Skeletal muscle satellite cell (primary cell): Measurements from ENCODE around the gene SLC46A2.
A peak's percentile ranks its signal among the peaks of the same experiment; 100 is the strongest.

ENCODE experiments used
- H3K27me3 ChIP-seq: 2 replicates; pipeline ENCODE4 v1.7.0; 2013; ENCODE audit warnings: low read length; ENCODE audit not compliant: control insufficient read depth, insufficient read depth
- H3K36me3 ChIP-seq: 2 replicates; pipeline ENCODE4 v1.7.0; 2013; ENCODE audit warnings: mild to moderate bottlenecking, control low read depth, low read length; ENCODE audit not compliant: insufficient read depth
- H3K4me1 ChIP-seq: 2 replicates; pipeline ENCODE4 v1.7.0; 2013; ENCODE audit warnings: low read length; ENCODE audit not compliant: control insufficient read depth, insufficient read depth
- H3K4me2 ChIP-seq: 2 replicates; pipeline ENCODE4 v1.7.0; 2013; ENCODE audit warnings: mild to moderate bottlenecking, low read length
- H3K4me3 ChIP-seq: 2 replicates; pipeline ENCODE4 v1.7.0; 2013; ENCODE audit warnings: low read length
- H3K9ac ChIP-seq: 2 replicates; pipeline ENCODE4 v1.7.0; 2013; ENCODE audit warnings: mild to moderate bottlenecking, low read depth, low read length, moderate library complexity
- H3K9me3 ChIP-seq: replicated peaks from 2 replicates; pipeline ENCODE4 v1.7.0; 2013; ENCODE audit warnings: mild to moderate bottlenecking, control low read depth, low read length

SLC46A2 gene

GRCh38 chr9:112885324-112885723 is 5.4 kb downstream of the SLC46A2 start:
- no peak overlapping the region for H3K4me2 ChIP-seq
- no peak overlapping the region for H3K4me3 ChIP-seq
- peaks cover 11% of the 10 kb centered on the region for H3K27me3 ChIP-seq
- no peak overlapping the region for H3K9ac ChIP-seq
- H3K4me1 ChIP-seq = peaks cover 20% of the 10 kb centered on the region
- H3K9me3 ChIP-seq = no peaks in the 10 kb centered on the region
- H3K36me3 ChIP-seq = peaks cover 3% of the 10 kb centered on the region

- H3K27me3 ChIP-seq = peaks cover 5% of the 10 kb centered on the region
- H3K36me3 ChIP-seq = peaks cover 4% of the 10 kb centered on the region
- no peak overlapping the region for H3K9ac ChIP-seq
- peaks cover 19% of the 10 kb centered on the region for H3K4me1 ChIP-seq
- no peak overlapping the region for H3K4me3 ChIP-seq
- no peaks in the 10 kb centered on the region for H3K9me3 ChIP-seq
- H3K4me2 ChIP-seq = no peak overlapping the region
These were observed 6.0 kb downstream of the SLC46A2 start for GRCh38 chr9:112884721-112885120.

GRCh38 chr9:112884101-112884500 is 6.6 kb downstream of the SLC46A2 start:
- Histone ChIP-seq H3K4me3 (no peak overlapping the region), H3K9ac (no peak overlapping the region), H3K4me1 (peaks cover 19% of the 10 kb centered on the region), H3K36me3 (peaks cover 4% of the 10 kb centered on the region), H3K27me3 (no peaks in the 10 kb centered on the region), H3K9me3 (no peaks in the 10 kb centered on the region), H3K4me2 (peak overlapping the region; percentile 28)

- Histone ChIP-seq H3K4me2 (peak overlapping the region; percentile 1), H3K4me3 (no peak overlapping the region), H3K4me1 (peaks cover 19% of the 10 kb centered on the region), H3K9me3 (no peaks in the 10 kb centered on the region), H3K36me3 (peaks cover 4% of the 10 kb centered on the region), H3K27me3 (no peaks in the 10 kb centered on the region), H3K9ac (no peak overlapping the region)
These were observed 9.3 kb downstream of the SLC46A2 start for GRCh38 chr9:112881331-112881730.

GRCh38 chr9:112880650-112881049 is 10.0 kb downstream of the SLC46A2 start:
- no peaks in the 10 kb centered on the region for H3K27me3 ChIP-seq
- no peak overlapping the region for H3K4me2 ChIP-seq

DNA sequence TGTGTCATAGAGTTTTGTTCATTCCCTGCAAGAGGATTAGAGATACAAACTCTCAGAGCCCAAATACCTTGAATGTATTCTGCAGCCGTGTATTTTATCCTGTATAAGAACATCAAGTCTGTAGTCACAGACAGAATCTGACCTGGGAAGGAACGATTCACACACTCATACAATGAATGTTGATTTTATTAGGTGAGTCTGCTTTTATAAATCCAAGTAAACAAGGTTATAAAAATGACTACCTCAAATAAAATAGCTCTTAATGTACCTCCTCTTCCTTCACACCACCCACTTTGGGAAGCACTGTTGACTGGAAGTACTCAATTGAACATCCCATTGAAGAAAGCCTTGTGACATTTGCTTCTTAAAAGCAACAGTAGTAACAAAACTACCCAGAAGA is 11.9 kb downstream of the SLC46A2 start:
- peaks cover 4% of the 10 kb centered on the region for H3K36me3 ChIP-seq
- no peaks in the 10 kb centered on the region for H3K9me3 ChIP-seq
- H3K27me3 ChIP-seq = no peaks in the 10 kb centered on the region
- H3K4me1 ChIP-seq = peaks cover 12% of the 10 kb centered on the region
- no peak overlapping the region for H3K4me3 ChIP-seq
- no peak overlapping the region for H3K4me2 ChIP-seq
- H3K9ac ChIP-seq = no peak overlapping the region

More at GRCh38 chr9:112880650-112881049, 10.0 kb downstream of the SLC46A2 start:
- Histone ChIP-seq H3K4me3 (no peak overlapping the region), H3K36me3 (peaks cover 4% of the 10 kb centered on the region), H3K9me3 (no peaks in the 10 kb centered on the region), H3K4me1 (peaks cover 19% of the 10 kb centered on the region), H3K9ac (no peak overlapping the region)

- no peaks in the 10 kb centered on the region for H3K27me3 ChIP-seq
- H3K9ac ChIP-seq = no peak overlapping the region
- no peaks in the 10 kb centered on the region for H3K36me3 ChIP-seq
- H3K9me3 ChIP-seq = no peaks in the 10 kb centered on the region
- no peaks in the 10 kb centered on the region for H3K4me1 ChIP-seq
- H3K4me2 ChIP-seq = no peak overlapping the region
- H3K4me3 ChIP-seq = no peak overlapping the region
These were observed 16.8 kb downstream of the SLC46A2 start for GRCh38 chr9:112873773-112874405.

DNA sequence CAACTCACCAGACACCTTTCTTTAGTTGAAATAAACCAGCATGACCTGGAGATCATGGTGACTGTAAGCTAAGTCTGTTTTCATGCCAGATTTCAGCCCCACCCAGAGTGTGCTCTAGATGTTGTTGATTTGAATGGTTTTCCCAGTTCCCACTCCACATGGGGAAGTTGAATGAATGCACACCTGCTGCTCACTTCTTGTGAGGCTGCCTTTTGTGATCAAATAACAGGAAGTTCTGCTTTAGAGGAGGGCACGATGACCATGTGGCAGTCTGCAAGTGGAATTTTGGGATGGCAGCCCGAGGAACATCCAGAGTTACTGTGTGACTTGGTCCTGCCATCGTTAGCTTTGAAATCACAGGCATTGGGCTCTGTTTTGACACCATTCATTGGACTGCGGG is 18.7 kb downstream of the SLC46A2 start:
- Histone ChIP-seq H3K9me3 (no peaks in the 10 kb centered on the region), H3K4me2 (no peak overlapping the region), H3K36me3 (no peaks in the 10 kb centered on the region), H3K27me3 (no peaks in the 10 kb centered on the region), H3K9ac (no peak overlapping the region), H3K4me3 (no peak overlapping the region), H3K4me1 (peaks cover 4% of the 10 kb centered on the region)

DNA sequence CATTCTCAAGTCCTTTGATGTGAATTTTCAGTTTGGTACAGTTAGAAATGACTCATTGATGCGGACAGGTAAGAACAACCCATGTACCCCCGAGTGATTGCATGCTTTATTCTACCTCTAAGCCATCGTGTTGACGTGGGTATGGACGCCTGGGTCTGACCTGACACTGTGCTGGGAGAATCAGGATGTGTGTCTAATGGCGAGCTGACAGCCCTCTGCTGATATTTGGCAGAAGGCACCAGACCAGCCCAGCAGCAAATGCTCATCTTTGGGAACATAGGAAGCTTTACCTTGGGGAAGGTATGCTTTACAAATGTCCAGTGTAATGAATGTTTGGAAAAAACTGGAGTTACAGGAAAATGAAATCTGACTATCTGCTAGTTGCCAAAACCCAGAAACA is 20.1 kb downstream of the SLC46A2 start:
- Histone ChIP-seq H3K27me3 (no peaks in the 10 kb centered on the region), H3K9me3 (no peaks in the 10 kb centered on the region), H3K4me3 (no peak overlapping the region), H3K9ac (no peak overlapping the region), H3K4me1 (peaks cover 4% of the 10 kb centered on the region), H3K4me2 (no peak overlapping the region), H3K36me3 (no peaks in the 10 kb centered on the region)

GRCh38 chr9:112869917-112870316 is 20.8 kb downstream of the SLC46A2 start:
- H3K9me3 ChIP-seq = no peaks in the 10 kb centered on the region
- no peak overlapping the region for H3K4me2 ChIP-seq
- H3K4me3 ChIP-seq = no peak overlapping the region
- H3K27me3 ChIP-seq = no peaks in the 10 kb centered on the region
- peaks cover 4% of the 10 kb centered on the region for H3K4me1 ChIP-seq
- H3K9ac ChIP-seq = no peak overlapping the region
- H3K36me3 ChIP-seq = no peaks in the 10 kb centered on the region

GRCh38 chr9:112869041-112869529 is 21.6 kb downstream of the SLC46A2 start:
- H3K4me2 ChIP-seq = no peak overlapping the region
- H3K9me3 ChIP-seq = no peaks in the 10 kb centered on the region
- H3K4me1 ChIP-seq = peaks cover 4% of the 10 kb centered on the region
- no peak overlapping the region for H3K9ac ChIP-seq
- no peaks in the 10 kb centered on the region for H3K27me3 ChIP-seq
- H3K36me3 ChIP-seq = no peaks in the 10 kb centered on the region
- H3K4me3 ChIP-seq = no peak overlapping the region

- Histone ChIP-seq H3K36me3 (no peaks in the 10 kb centered on the region), H3K9me3 (no peaks in the 10 kb centered on the region), H3K27me3 (no peaks in the 10 kb centered on the region), H3K4me1 (peaks cover 4% of the 10 kb centered on the region), H3K9ac (no peak overlapping the region), H3K4me2 (no peak overlapping the region), H3K4me3 (no peak overlapping the region)
These were observed 22.2 kb downstream of the SLC46A2 start for GRCh38 chr9:112868461-112868860.
